Pancreas (tissue), 10 donors: Measurements from ENCODE around the gene SERTAD4. TPM values are rescaled to one million over a fixed set of nuclear protein-coding genes. Genes with fewer than 3 reads are reported as not detected.
A peak's percentile ranks its signal among the peaks of the same experiment; 100 is the strongest.
"Not testable (repeated sequence)": the region's sequence is repeated elsewhere in the genome, so short reads cannot be mapped to it uniquely, and the experiment has no call there.

Experiments
- ATAC-seq, 4 donors: fragments of 200-7000 bp; cut with Tn5 transposase; one replicate each; pipeline versions ENCODE4 v1.8.0 to v1.9.1; 2020; ENCODE audit warnings: mild to moderate bottlenecking in 4 of 4, moderate library complexity in 4 of 4
- DNase-seq, 6 donors: peaks; one replicate each; pipeline ENCODE4 v3.0.0-alpha.2; 2020
- FAIRE-seq: peaks from 2 replicates; lab custom pipeline; 2012; peaks lifted over from hg19 to GRCh38; lab: Jason Lieb, UNC
- H3K27ac ChIP-seq, 4 donors: fragments of 200-600 bp; sonication (generic); 1 replicate in 3 of 4; 2 replicates in 1 of 4; pipeline versions ENCODE4 v1.5.0 to v1.8.0; 2020
- H3K27me3 ChIP-seq, 4 donors: fragments of 200-600 bp; one replicate each; pipeline ENCODE4 v1.8.0; 2021
- H3K36me3 ChIP-seq, 3 donors: fragments of 200-600 bp; sonication (generic) in 1 of 3; one replicate each; pipeline versions ENCODE4 v1.5.0 to v1.8.0; 2020 to 2021
- H3K4me1 ChIP-seq, 3 donors: fragments of 200-600 bp; one replicate each; pipeline ENCODE4 v1.8.0; 2021
- H3K4me3 ChIP-seq, 4 donors: fragments of 200-600 bp; sonication (generic) in 2 of 4; one replicate each; pipeline versions ENCODE4 v1.5.0 to v1.8.0; 2020 to 2021
- H3K9me3 ChIP-seq, 4 donors: fragments of 200-600 bp; one replicate each; pipeline ENCODE4 v1.8.0; 2021
- CTCF ChIP-seq, 4 donors: fragments of 200-600 bp; sonication (generic) in 3 of 4; IDR thresholded peaks; one replicate each; pipeline versions ENCODE4 v1.5.0 to v1.8.0; 2021; ENCODE audit warnings: antibody characterized with exemption in 4 of 4
- WGBS, 2 donors: extraction: QIAGEN DNeasy Blood & Tissue Kit; methylation state at CpG; one replicate each; pipeline ENCODE4 v1.1.7; 2013; 5-methylcytosine and 5-hydroxymethylcytosine counted together
- intact Hi-C, 3 donors: fragments of 100-400 bp; cut with DNase I; formaldehyde crosslinking; loops; one replicate each; pipeline versions ENCODE4 v1.11.1 to v1.14.2; 2022
- polyA plus RNA-seq, 2 donors: library from polyadenylated mRNA; stranded (reverse); fragments of 200-250 nt; gene quantifications; one replicate each; pipeline ENCODE4 v1.2.3, GENCODE V29; 2013
- total RNA-seq, 6 donors: library from RNA; stranded (reverse); fragmentation: NEBNext Ultra II Directional in 4 of 6; extraction: Animal tissue kit (Norgen Biotek cat#: 25700) in 4 of 6; gene quantifications; one replicate each; pipeline versions ENCODE4 v1.2.1 to v1.2.4, GENCODE V29; 2021 to 2023
- donor health status: healthy with polysubstance abuse.
- donor health status: DM: no; HTN: no; CAD: no; lungs with moderate emphysema.
- donor health status: DM: no; HTN: no; CAD: no.
- donor health status: control.
- donor health status: control.
- donor health status: Bipolar disorder and iron deficiency.
- donor health status: DM: yes; HTN: yes; CAD: no.
- donor health status: DM: no; HTN: no; CAD: no.
- donor health status: DM: no; HTN: no; CAD: no.
- donor health status: DM: yes; HTN: yes; CAD: no.

Gene SERTAD4
- total RNA-seq = under 1 TPM; 0.14 to 0.97 (median 0.26) TPM
- polyA plus RNA-seq = under 1 TPM; 0.16 to 0.34 TPM

GRCh38 chr1:210232511-210233215, at the start of gene SERTAD4:
SERTAD4 (plus strand) TSS chr1:210232796; CDS start chr1:210237961, 5,165 bp downstream.
- H3K27ac ChIP-seq = peak within 1 kb of the TSS; percentile 24 to 53 (median 34)
- ATAC-seq (peak; percentile 30 to 61 (median 46)), FAIRE-seq (no peak), DNase-seq (peak; percentile 7 to 71 (median 39))
- no peak for TF ChIP-seq CTCF (IDR thresholded peaks at IDR 0.05)
- 1% methylated on average over 49 to 81 of the region's 81 CpGs for WGBS, 2 donors
- intact Hi-C loops = no loop called here
- H3K36me3 ChIP-seq = no peaks in the 10 kb centered on the region
- peak within 1 kb of the TSS; percentile 19 to 56 (median 38) for H3K4me3 ChIP-seq
- peaks cover 0 to 5% (median 0%) of the 10 kb centered on the region in 4 donors for H3K27me3 ChIP-seq
- H3K9me3 ChIP-seq = no peaks in the 10 kb centered on the region
- H3K4me1 ChIP-seq = no peaks in the 10 kb centered on the region

- intact Hi-C loops = no loop called here
- H3K4me1 ChIP-seq = no peaks in the 10 kb centered on the region
- TF ChIP-seq CTCF (IDR thresholded peaks at IDR 0.05) = no peak
- 44 to 47% methylated on average over 2 of the region's 2 CpGs for WGBS, 2 donors
- DNase-seq (no peak), ATAC-seq (no peak), FAIRE-seq (no peak)
- H3K27me3 ChIP-seq = no peaks in the 10 kb centered on the region
- no peaks in the 10 kb centered on the region for H3K36me3 ChIP-seq
- H3K4me3 ChIP-seq = no peak overlapping the region
- H3K27ac ChIP-seq = no peak overlapping the region
- no peaks in the 10 kb centered on the region for H3K9me3 ChIP-seq
Observed at GRCh38 chr1:210185063-210185462, 47.5 kb upstream of the SERTAD4 start.

GRCh38 chr1:210187849-210188606, 44.6 kb upstream of the SERTAD4 start:
- WGBS, 2 donors = 77 to 85% methylated on average over 18 of the region's 18 CpGs
- H3K4me3 ChIP-seq, ATAC-seq, H3K36me3 ChIP-seq, H3K9me3 ChIP-seq, H3K4me1 ChIP-seq, intact Hi-C loops, FAIRE-seq, H3K27me3 ChIP-seq, DNase-seq, H3K27ac ChIP-seq: not testable (repeated sequence)

GRCh38 chr1:210189426-210189825, 43.2 kb upstream of the SERTAD4 start:
- TF ChIP-seq CTCF (IDR thresholded peaks at IDR 0.05) = no peak
- no peak for FAIRE-seq
- WGBS, 2 donors = 73 to 78% methylated on average over 7 of the region's 7 CpGs

GRCh38 chr1:210195635-210196160, 36.9 kb upstream of the SERTAD4 start:
- no peak for DNase-seq
- H3K27ac ChIP-seq = no peak overlapping the region
- intact Hi-C loops = no loop called here
- no peaks in the 10 kb centered on the region for H3K4me1 ChIP-seq
- no peaks in the 10 kb centered on the region for H3K36me3 ChIP-seq
- no peak overlapping the region for H3K4me3 ChIP-seq
- 73 to 77% methylated on average over 8 of the region's 8 CpGs for WGBS, 2 donors
- H3K9me3 ChIP-seq = no peaks in the 10 kb centered on the region
- no peaks in the 10 kb centered on the region for H3K27me3 ChIP-seq
- no peak for ATAC-seq
- FAIRE-seq = no peak
- no peak for TF ChIP-seq CTCF (IDR thresholded peaks at IDR 0.05)

More at GRCh38 chr1:210189426-210189825, 43.2 kb upstream of the SERTAD4 start:
- Histone ChIP-seq H3K4me1 (no peaks in the 10 kb centered on the region), H3K27me3 (no peaks in the 10 kb centered on the region), H3K4me3 (no peak overlapping the region), H3K27ac (no peak overlapping the region), H3K36me3 (no peaks in the 10 kb centered on the region), H3K9me3 (no peaks in the 10 kb centered on the region)
- ATAC-seq = no peak
- DNase-seq = no peak
- intact Hi-C loops = no loop called here

- ATAC-seq, DNase-seq, H3K36me3 ChIP-seq, H3K4me1 ChIP-seq, intact Hi-C loops, H3K27me3 ChIP-seq, H3K4me3 ChIP-seq, H3K27ac ChIP-seq, FAIRE-seq, H3K9me3 ChIP-seq: not testable (repeated sequence)
- WGBS, 2 donors = 69 to 76% methylated on average over 5 of the region's 5 CpGs
Observed at GRCh38 chr1:210196266-210196665, 36.3 kb upstream of the SERTAD4 start.
